Bronchial epithelial cell (primary cell): Measurements from ENCODE around the gene PCNX2. TPM values are rescaled to one million over a fixed set of nuclear protein-coding genes. Genes with fewer than 3 reads are reported as not detected.

Source experiments
- DNase-seq: peaks from one replicate; pipeline ENCODE4 v3.0.0-alpha.2; 2010; ENCODE audit warnings: low read depth
- FAIRE-seq: peaks from 2 replicates; lab custom pipeline; 2011; peaks lifted over from hg19 to GRCh38; lab: Jason Lieb, UNC
- H3K27me3 ChIP-seq: 2 replicates; pipeline ENCODE4 v1.5.1; 2011; ENCODE audit warnings: low read length; ENCODE audit not compliant: control insufficient read depth, insufficient read depth
- H3K36me3 ChIP-seq: 2 replicates; pipeline ENCODE4 v1.5.1; 2011; ENCODE audit warnings: low read length; ENCODE audit not compliant: control insufficient read depth, insufficient read depth
- H3K4me3 ChIP-seq: 2 replicates; pipeline ENCODE4 v1.5.1; 2011; ENCODE audit warnings: mild to moderate bottlenecking, low read depth, low read length, control low read depth
- total RNA-seq: library from RNA; depleted of rRNA; stranded (reverse); fragments of >200 nt; gene quantifications from 2 replicates; pipeline ENCODE4 v1.2.1, GENCODE V29; 2014
- TF ChIP-seq, protein P1 (sequence below): IDR thresholded peaks from 2 replicates; pipeline ENCODE4 v1.5.1; 2011; ENCODE audit warnings: mild to moderate bottlenecking, moderate library complexity, low read length, control low read depth, inconsistent platforms; ENCODE audit not compliant: insufficient read depth, severe bottlenecking

PCNX2 gene
- total RNA-seq, 1 donor from 2014 or later, result 30.3 TPM

DNA sequence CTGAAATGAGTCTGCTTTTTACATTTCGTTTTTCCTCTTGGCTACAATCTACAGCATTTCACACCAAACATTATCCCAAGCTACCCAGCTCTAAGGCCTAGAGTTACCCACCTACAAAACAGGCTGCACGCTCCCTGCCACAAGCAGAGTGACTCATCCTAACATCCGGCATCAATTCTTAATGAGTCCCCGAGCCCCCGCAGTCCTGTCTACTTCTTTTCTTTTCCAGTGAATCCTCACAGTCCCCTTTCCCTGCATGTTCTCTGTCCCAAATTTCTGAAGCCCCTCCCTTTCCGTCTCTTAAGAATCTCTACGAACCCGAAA lies 650 bp downstream of the PCNX2 start:
- TF ChIP-seq, protein P1, sequence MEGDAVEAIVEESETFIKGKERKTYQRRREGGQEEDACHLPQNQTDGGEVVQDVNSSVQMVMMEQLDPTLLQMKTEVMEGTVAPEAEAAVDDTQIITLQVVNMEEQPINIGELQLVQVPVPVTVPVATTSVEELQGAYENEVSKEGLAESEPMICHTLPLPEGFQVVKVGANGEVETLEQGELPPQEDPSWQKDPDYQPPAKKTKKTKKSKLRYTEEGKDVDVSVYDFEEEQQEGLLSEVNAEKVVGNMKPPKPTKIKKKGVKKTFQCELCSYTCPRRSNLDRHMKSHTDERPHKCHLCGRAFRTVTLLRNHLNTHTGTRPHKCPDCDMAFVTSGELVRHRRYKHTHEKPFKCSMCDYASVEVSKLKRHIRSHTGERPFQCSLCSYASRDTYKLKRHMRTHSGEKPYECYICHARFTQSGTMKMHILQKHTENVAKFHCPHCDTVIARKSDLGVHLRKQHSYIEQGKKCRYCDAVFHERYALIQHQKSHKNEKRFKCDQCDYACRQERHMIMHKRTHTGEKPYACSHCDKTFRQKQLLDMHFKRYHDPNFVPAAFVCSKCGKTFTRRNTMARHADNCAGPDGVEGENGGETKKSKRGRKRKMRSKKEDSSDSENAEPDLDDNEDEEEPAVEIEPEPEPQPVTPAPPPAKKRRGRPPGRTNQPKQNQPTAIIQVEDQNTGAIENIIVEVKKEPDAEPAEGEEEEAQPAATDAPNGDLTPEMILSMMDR, result no peak
- Histone ChIP-seq H3K36me3 (no peaks in the 10 kb centered on the region), H3K4me3 (peak overlapping the region; percentile 72), H3K27me3 (no peaks in the 10 kb centered on the region)
- DNase-seq, result peak; percentile 76
- FAIRE-seq, result no peak

DNA sequence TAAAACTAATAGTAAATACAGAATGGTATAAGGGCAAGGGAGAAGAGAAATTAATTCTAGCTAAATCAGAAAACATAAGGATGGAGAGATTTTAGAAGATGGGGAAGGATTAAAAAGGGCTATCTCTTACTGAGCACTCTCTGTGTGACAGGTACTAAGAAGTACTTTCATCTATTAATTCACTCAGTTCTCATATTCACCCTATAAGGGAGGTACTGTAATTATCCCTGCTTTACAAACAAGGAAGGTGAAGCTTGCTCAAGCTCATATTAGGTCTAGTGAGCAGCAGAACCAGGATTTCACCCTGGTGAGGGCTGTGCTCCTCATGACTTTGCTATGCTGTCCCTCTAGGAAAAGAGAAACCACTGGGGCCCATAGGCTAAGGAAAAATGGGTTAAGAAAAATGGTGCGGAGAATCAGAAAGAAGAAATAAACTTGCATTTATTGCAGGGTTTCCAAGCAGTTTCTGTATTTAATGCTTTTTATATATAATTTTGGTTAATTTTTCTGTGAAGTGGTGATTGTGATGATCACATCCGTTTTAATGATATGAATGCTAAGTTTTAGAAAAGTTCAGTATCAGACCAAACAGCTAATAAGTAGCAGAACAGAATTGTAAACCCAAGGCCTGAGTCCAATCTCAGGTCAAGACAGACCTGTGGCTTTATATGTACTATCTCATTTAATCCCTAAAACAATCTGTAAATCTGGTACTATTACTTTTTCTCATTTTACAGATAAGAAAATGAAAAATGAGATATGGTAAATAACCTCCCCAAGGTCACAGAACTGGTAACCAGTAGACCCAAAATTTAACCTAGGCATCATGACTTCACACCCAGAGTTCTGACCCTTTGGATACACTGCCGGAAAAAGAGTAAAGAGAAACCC lies 1.7 kb downstream of the PCNX2 start:
- Histone ChIP-seq H3K4me3 (no peak overlapping the region), H3K36me3 (no peaks in the 10 kb centered on the region), H3K27me3 (no peaks in the 10 kb centered on the region)
- FAIRE-seq (no peak), DNase-seq (peak; percentile 15)
- TF ChIP-seq, protein P1, result no peak

DNA sequence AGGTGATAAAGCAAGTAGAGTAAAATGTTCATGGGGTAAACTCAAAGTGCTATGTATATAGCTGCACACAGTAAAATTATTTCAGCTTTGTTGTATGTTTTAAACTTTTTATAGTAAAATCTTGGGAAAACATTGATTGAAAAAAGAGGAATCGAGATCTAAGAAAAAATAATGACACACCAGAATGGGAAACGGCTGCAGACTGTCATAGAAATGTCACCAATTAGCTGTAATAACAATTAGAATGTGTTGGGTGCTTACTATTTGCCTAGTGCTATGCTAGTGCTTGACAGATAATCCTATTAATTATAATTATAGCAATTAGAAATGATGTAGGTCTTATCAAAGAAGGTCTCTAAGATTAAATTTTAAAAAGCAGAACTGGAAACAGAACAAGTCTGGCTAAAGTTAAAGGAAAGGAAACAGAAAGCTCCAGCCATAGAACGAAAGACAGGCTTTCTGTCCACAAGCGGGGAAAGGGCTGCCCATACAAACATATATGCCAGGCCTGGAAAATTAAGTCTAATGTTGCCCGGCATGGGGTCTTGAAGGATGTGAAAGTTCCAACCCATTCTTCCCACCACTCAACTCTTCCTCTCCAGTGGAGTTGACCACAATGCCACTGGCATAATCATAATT lies 5.0 kb downstream of the PCNX2 start:
- Histone ChIP-seq H3K36me3 (peaks cover 2% of the 10 kb centered on the region), H3K27me3 (no peaks in the 10 kb centered on the region), H3K4me3 (no peak overlapping the region)
- no peak for DNase-seq
- TF ChIP-seq, protein P1, result no peak
- FAIRE-seq, result no peak

DNA sequence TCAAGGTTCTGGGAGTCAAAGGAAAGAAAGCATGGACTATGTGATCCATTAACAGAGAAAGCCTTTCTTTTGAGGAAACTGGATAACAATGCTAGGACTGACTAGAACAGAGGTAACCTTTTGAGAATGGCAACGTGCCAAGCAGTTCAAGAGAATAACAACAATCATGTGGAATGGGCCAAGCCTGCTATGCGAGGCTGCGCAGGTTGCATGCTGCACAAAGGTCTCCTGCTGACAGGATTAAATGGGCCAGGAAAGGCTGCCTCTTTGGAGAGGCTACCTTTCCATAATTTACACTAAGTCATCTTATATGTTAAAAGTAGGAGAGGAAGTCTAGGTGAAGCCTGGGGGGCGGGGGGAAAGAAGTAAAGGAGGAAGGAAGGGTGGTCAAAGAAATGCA lies 5.8 kb downstream of the PCNX2 start:
- H3K36me3 ChIP-seq, result peaks cover 2% of the 10 kb centered on the region
- no peak for DNase-seq
- no peak for FAIRE-seq
- H3K4me3 ChIP-seq, result no peak overlapping the region
- TF ChIP-seq, protein P1, result no peak
- H3K27me3 ChIP-seq, result no peaks in the 10 kb centered on the region

DNA sequence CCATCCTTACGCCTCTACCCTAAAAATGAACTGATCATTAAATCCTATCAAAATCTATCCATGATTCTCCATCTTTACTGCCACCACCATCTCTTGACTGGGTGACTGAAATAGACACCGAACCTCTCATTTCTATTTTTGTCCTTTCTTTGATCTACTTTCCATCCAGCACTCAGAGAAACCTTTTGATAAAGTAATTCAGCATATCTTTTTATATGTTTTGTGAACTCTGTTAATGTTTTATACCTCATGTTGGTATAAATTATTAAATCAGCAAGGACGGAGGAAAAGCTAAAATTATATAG lies 13.0 kb downstream of the PCNX2 start:
- DNase-seq (no peak), FAIRE-seq (no peak)
- no peaks in the 10 kb centered on the region for H3K27me3 ChIP-seq
- no peak overlapping the region for H3K4me3 ChIP-seq
- TF ChIP-seq, protein P1, result no peak
- H3K36me3 ChIP-seq, result peaks cover 2% of the 10 kb centered on the region
